NCI-H345 (cell line): ENCODE results near the gene IL36G.

ENCODE experiments used
- DNase-seq: peaks from one replicate; lab custom pipeline; 2025; lab: John Stamatoyannopoulos, UW

The IL36G gene

GRCh38 chr2:113018509-113018908 lies 40.7 kb downstream of the IL36G start:
- DNase-seq = no peak

DNA sequence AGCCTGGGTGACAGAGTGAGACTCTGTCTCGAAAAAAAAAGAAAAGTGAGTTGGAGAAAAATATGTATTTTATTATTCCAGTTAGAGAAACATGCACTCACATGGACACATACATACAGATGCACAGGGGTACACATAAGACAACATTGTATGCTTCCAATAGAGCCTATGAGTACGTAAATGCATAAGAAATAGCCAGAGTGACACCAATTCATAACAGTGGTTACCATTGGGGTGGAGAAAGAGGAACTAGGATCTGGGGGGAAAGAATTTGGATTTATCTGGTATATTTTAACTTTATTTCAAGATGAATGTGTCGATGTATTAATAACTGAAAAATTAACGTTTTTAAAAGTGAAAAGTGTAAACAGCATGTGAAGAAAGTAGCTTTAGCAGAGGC lies 43.5 kb downstream of the IL36G start:
- no peak for DNase-seq

GRCh38 chr2:113024764-113025163 lies 47.0 kb downstream of the IL36G start:
- no peak for DNase-seq

- DNase-seq = no peak
Measured at GRCh38 chr2:113025737-113026136, 47.9 kb downstream of the IL36G start.

DNA sequence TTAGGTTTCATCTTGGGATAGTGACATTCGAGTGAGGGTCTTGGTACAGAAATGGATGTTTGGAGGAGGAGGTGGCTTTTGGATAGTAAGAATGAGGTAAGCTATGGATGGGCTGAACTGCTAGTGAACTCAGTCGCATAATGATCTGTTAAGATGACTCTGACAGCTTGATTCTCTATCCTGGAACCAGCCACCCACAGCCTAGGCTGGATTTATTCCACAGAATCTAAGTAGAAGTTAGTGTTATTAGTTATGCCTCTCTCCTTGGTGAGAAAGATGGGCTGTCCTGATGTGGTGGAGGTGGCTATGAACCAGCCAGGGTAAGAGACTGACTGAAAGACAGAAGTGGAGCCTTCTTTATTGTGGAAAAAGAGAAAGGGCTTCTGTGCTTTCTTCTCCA lies 49.9 kb downstream of the IL36G start:
- no peak for DNase-seq

GRCh38 chr2:113028112-113028511 lies 50.3 kb downstream of the IL36G start:
- no peak for DNase-seq

DNA sequence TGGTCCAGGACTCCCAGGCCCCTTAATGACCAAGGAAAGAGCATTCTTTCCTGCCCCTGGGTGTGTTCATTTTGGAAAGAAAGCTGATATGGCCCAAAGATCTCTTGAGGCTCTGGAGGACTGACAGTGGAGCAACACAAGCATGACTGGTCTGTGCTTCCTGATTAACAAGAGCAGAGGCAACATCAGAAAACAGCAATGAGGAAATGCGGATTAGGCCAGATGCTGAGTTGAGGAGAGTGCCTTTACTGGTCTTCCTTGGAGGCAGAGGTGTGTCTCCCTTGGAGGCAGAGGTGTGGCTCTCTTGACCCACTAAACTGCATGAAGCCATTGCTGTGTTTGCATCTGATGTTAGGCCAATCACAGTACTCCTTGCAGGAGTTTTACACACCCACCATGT lies 54.9 kb downstream of the IL36G start:
- no peak for DNase-seq

DNA sequence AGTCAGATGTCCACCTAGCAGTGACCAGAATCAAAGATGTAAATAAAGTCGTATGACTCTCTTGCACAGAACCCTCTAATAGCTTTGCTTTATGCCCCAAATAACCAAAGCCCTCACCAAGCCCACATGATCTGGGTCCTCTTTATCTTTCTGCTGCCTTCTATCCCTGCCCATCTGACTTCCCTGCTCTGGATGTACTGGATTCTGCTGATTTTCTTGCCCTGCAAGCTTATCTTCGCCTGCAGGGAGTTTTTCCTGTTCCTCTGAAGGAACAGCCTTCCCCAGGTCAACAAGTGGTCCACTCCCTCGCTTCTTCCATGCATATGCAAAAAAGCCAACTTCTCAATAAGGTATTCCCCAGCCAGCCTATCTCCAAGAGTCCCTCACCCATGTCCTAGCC lies 56.2 kb downstream of the IL36G start:
- DNase-seq = no peak
